GM18499 (cell line): Measurements from ENCODE around the gene FAM50B.
A peak's percentile ranks its signal among the peaks of the same experiment; 100 is the strongest.

Experiments
- ATAC-seq: cut with Tn5 transposase; IDR thresholded peaks from one replicate; pipeline ENCODE4 v1.9.1; 2021; ENCODE audit warnings: moderate number of reproducible peaks; ENCODE audit not compliant: insufficient read depth, unreplicated experiment

FAM50B gene

DNA sequence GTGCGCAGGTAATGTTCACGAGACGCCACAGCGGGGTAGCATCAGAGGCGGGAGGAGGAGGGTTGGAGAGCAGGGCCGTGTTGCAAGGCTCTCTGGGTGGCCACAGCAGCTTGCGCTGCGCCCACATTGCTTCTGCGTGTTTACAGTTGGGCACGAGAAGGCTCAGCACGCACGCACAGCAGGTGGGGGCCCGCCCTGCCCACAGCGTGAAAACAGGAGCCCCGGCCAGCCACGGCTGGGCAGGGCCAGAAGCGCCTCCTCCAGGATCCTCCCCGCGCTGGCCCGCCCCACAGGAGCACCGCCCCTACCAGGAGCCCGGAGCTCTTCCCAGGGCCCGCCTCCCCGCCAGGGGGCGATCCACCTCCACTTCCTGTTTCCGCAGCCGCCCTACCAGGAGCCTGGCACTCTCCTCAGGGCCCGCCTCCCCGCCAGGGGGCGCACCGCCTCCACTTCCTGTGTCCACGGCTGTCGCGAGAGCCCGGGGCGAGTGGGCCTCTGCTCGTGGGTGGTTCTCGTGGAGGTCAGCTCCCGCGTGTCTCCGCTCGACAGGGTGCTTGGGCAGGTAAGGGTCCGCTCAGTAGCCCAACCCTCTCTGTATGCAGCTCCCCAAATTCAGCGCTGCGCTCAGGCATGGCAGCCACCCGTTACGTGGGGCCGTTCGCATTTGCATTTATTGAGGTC is at the start of gene FAM50B:
TSS of gene FAM50B (plus strand) at position 449 of the 681 bp plus-strand sequence. CDS start 439 bp downstream, outside the sequence.
- ATAC-seq = peak; percentile 88

DNA sequence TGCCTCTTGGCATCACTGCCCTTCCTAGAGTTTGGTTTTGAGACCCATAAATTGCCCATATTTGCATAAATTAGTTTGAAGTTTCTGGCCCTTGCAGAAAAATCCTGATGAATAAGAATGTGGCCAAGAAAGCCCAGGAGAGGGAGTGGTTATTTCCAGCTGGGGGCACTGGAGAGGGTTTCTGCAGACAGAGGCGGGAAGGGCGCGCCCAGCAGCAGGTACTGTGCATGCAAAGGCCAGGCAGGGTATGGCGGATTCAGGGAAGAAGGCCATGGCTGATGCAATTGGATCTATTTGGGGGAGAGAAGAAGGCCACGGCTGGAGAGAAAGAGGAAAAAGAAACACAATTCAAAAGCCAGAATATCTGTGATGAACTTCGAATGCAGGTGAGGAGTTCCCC is 49.5 kb upstream of the FAM50B start:
- ATAC-seq = no peak

DNA sequence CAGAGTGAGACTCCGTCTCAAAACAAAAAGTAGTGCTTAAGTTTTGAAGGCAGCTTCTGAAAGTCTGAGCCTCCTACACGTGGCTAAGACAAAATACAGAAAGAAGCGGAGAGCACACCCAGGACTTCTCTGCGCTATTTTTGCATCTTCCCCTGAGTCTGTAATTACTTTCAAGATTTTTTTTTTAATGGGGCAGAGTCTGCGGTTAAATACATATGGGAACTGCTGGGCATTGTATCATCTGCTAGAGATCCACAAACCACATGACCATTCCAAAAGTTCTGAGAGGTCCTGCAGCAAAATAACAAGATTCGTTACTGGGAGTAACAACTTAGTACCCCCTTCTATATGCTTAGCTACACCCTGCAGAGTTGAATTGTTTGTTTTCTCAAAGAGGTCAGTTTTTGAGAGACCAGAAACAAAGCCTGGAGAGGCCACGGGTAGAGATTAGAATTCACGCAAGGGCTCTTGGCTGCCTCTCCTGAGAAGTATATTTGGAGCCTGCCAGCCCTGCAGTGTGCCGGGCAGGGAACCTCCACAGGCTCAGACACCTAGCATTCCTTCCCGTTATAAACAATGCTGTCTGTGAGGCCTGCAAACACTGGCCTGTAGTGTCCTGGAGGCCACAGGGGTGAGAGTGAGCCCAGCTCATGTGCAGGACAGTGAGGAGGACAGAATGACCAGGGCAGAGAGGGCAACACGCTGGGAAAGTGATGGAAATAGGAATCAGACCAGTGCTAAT is 48.2 kb upstream of the FAM50B start:
- no peak for ATAC-seq

DNA sequence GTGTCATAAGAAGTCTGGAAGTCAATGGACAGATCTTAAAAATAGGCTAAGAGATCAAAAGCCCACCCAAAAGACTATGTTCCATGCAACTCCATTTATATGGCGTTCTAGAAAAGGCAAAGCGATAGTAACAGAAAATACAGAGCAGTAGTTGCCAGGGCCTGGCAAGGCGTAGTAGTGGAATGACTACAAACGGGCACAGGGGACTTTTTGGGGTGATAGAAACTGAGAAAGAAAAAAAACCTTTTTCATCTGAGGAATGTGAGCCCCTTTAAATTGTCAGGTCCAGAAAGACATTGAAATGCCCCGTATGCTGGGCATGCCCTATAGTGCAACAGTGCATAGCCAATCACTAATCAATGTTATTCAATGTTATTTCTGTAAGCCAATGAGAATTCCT is 47.2 kb upstream of the FAM50B start:
- no peak for ATAC-seq

- ATAC-seq = no peak
These were observed 45.3 kb upstream of the FAM50B start for GRCh38 chr6:3803627-3804468.

DNA sequence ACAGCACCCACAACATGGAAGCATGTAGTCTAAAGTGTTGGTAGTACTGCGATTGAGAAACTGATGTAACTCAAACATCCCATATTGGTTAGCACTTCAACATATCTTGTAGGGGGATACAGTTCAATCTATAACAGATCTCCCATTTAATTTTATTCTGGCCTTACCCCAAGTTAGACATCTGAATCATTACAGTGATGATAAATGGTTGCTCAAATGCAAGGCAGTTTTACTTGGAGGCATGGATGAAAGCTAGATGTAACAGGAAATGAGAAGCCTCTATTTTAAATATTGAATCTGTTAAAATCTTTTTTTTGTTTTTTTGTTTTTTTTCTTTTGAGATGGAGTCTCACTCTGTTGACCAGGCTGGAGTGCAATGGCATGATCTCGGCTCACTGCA is 44.2 kb upstream of the FAM50B start:
- no peak for ATAC-seq

- ATAC-seq = no peak
These were observed 43.6 kb upstream of the FAM50B start for GRCh38 chr6:3805448-3806123.

DNA sequence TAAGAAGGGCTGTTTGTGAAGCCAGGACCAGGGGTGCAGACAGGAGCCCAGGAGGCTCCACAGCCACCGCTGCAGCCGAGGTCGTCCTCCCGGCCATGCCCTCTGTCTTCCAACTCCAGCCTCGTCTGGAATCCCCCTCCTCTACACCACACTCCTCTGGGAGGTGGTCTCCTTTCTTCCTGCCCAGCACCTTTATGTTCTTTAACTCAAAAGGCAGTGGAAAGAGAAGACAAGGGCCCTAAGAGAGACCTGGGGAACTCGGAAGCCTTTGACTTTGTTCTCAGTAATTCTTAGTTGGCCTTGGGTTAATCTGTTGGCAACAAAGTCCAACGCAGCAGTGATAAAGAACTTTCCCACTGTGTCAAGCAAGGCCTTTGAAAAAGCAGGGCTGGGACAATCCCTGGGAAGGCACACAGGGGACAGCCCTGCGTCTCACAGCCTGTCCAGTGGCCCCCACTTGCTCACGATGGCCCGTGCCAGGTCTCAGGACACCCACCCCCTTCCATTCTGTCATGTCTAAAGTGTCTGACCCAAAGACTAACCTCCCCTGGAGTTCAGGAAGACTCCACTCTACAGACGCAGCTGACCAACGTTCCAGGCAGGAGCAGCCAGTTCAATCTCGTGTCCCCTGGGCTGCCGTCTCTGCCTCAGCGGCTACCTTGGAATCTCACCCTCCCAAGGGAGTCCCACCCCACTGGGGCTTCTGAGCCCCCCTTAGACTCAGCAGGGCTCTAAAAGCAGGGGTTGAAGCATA is 42.8 kb upstream of the FAM50B start:
- ATAC-seq = no peak

- no peak for ATAC-seq
These were observed 41.0 kb upstream of the FAM50B start for GRCh38 chr6:3808199-3808598.

GRCh38 chr6:3808759-3809514 is 40.2 kb upstream of the FAM50B start:
- no peak for ATAC-seq

DNA sequence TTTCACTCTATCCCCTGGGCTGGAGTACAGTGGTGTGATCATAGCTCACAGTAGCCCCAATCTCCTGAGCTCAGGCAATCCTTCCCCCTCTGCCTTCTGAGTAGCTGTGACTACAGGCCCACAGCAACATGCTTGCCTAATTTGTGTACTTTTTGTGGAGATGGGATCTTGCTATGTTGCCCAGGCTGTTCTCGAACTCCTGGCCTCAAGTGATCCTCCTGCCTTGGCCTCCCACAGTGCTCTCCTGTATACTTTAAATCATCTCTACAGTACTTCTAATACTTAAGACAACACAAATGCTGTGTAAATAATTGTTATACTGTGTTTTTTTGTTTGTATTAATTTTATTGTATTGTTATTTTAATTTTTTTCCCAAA is 39.7 kb upstream of the FAM50B start:
- ATAC-seq = no peak

DNA sequence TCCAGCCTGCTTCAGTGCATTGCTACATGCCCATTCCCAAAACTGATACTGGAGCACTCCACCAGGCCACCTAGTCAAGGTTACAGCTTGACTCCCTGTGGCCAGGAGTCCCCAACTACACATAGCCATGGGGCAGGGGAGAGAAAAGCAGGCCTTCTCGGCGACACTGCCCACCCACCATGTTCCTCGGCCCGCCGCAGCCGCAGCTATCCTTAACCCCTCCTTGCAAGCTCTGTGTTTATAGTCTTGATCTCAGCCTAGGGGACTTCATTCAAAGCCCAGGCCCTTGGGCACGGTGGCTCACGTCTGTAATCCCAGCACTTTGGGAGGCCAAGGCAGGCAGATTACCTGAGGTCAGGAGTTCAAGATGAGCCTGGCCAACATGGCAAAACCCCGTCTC is 39.2 kb upstream of the FAM50B start:
- no peak for ATAC-seq

- ATAC-seq = no peak
These were observed 38.0 kb upstream of the FAM50B start for GRCh38 chr6:3811191-3811590.

DNA sequence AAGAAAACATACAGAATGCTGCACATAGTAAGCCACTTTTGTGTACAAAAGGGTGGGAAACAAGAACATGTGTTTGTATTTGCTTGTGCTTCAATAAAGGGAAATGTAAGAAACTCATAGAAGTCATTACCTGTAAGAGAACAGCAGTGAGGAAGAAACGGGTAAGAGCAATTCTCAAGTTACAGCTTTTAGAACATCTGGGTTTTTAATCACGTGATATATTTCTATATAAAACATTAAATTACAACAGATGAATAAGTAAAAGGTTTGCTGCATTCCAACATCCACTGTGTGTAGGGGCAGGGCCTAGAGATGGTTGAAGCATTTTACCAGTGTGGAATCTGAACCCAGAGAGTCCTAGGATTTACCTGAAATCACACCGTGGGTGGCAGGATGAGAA is 36.6 kb upstream of the FAM50B start:
- ATAC-seq = no peak

- ATAC-seq = no peak
These were observed 35.9 kb upstream of the FAM50B start for GRCh38 chr6:3813150-3813780.

DNA sequence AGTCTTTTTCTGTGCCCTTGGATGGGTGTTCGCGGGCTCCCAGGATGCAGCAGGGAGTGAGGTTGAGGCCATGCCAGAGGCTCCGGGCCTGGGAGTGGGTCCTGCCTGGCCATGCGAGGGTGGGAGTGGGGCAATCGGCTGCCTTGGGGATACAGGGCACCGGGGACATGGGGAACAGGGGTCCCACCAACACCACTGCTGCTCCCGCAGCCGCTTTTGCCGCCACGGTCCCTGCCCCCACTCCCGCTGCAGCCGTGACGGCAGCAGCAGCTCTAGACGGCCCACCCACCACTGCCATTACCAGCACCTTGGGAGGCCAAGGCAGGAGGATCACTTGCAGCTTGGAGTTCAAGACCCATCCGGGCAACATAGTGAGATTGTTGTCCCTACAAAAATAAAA is 35.3 kb upstream of the FAM50B start:
- ATAC-seq = no peak

GRCh38 chr6:3814539-3814938 is 34.6 kb upstream of the FAM50B start:
- no peak for ATAC-seq

GRCh38 chr6:3816251-3816650 is 32.9 kb upstream of the FAM50B start:
- no peak for ATAC-seq
